GM18526 (cell line): ENCODE data around the gene TYMS.

Experiments used
- POLR2A ChIP-seq: IDR thresholded peaks from 3 replicates; pipeline ENCODE4 v1.6.1; 2011; ENCODE audit not compliant: insufficient read length; ENCODE audit errors: extremely low read depth

Gene TYMS

DNA sequence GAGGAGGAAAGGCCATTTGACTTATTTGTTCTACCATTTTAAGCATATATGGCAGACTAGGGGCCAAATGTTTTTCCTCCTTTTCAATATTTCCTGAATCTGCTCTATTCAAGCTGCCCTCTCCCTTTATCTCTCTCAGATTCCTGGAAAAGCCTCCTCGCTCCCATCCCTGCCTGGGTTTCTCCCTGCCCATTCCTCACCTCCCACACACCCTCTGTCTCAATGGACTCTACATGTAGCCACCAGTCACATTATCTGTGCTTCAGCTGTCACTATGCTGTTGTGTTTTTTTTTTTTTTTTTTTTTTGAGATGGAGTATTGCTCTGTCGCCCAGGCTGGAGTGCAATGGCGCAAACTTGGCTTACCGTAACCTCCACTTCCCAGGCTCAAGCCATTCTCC lies 22.9 kb downstream of the TYMS start:
- TF ChIP-seq POLR2A = no peak

DNA sequence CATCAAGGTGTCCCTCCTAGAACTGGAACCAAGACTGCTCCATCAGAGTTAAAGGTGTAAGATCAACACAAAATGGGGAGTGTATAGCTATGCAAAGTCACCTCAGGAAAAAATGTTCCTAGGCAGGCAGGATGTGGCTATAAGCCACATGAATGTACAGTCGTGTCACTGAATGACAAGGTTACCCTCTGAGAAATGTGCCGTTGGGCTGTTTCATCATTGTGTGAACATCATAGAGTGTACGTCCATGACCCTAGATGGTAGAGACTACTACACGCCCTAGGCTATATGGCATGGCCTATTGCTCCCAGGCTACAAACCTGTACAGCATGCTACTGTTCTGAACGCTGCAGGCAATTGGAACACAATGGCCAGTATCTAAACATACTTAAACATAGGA lies 24.5 kb downstream of the TYMS start:
- no peak for TF ChIP-seq POLR2A

DNA sequence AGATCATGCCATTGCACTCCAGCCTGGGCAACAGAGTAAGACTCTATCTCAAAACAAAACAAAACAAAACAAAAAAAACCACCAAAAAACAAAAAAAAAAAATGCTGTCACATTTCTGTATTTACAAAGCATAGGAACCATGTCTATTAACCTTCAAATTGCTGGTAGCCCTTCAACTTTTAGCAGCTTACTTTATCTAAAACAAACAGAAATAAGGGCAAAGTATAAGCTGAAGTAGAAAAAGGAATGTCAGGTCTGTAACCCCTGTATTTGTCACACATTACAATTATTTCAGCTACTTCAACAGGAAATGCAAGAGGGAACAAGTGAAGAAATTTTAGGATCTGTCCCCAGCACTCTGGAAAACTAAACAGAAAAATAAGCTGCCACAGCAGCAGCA lies 25.4 kb downstream of the TYMS start:
- TF ChIP-seq POLR2A = no peak

DNA sequence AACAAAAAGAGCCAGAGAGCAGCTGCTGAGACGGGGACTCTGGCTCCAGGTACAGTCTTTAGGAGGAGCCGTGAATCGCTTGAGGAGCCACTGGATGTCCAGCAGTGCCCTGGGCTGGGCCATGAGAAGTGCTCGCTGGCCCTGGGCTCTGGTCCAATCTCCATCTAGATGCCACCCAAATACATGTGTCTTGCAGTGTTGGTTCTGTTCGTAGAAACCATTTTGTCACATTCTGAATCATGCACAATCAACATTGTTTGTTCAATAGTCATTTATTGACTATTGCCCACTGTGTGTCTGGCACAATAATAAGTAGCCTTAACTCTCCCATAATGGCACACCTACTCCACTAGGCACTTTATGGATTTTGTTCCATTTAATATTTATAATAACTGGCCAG lies 26.1 kb downstream of the TYMS start:
- TF ChIP-seq POLR2A = no peak

DNA sequence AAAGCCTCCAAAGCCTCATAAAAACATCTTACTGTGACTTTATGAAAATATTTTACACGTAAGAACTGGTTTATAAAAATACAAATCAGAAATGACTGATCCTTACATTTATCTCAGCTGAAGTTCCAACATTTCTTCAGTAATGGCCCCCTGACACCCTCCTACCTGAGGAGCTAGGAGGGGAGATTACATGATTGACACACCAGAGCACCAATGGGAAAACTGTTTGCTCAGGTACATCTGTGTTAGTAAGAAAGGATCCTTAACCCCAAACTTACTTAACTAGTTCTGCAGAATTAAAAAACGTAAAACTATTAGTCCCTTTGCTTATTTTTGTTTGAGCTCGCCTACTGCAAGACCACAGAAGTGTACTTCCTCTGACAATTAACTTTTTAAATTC lies 28.0 kb downstream of the TYMS start:
- TF ChIP-seq POLR2A = no peak

DNA sequence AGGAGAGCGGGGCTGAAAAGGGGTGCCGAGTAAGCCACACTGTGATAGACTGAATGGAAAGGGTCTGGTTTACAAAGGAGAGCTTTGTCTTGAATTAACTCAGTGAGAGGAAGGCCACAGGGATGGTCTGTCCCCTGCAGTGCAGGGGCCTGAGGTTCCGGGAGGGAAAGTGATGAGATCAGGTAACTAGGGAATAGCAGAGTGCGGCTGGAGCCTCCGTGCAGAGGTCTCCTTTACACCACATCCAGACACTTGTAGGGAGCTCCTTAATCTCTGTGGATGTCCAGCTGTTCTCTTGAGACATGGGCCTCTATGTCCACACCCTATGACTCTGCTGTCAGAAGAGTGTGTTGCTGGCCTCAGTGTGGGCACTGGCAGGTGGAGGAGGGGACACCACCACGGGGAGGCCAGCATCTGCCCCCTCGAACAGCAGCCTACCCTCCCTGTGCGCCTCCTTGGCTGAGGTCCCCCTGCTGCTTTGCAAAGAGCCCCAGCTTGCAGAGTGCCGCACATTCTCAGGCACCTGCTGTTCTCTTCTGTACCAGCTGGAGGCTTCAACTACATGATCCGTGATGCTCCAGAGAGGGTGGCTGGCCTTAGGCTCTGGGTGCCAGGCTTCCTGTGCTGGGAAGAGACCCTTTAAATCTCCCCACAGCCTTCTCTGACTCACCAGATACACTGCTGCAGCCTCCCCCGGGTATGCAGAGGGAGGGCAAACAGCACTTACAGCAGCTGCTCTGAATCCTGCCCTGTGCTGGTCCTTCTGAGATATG lies 29.1 kb downstream of the TYMS start:
- no peak for TF ChIP-seq POLR2A

DNA sequence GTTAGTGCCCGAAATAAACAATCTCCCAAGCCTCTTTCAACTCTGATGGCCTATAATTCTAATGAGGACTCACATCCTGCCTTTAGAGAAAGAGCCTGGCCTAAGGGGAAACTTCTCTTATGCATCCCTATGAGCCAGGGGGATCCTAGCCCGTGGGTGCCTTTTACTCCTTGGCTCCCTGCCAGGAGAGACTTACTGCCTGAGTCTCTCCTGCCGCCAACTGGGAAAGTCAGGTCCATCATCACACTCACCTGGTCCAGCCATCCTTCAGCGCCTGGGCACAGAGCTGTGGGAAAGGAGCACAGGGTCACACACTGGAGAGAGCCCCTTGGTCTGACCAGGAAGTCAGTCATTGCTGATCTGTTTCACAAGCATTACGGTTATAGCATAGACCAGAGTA lies 30.9 kb downstream of the TYMS start:
- TF ChIP-seq POLR2A = no peak

DNA sequence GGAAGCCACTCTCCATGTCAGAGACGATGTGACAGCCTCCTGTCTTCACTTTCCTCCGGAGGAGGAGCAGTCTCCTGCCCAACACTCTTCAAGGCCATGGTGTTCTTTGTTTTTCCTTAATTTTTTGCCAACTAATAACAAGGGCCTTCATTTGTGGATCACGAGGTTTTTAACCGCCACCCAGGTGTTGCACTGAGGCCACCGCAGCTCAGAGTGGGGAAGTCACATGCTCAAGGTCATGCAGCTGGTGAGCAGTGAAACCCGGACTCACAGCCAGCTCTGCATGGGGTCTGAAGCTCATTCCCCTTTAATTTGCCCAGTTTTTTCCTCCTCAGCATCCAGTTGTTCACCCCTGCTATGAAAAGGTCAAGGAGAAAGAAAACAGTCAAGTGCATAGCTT lies 35.4 kb downstream of the TYMS start:
- TF ChIP-seq POLR2A = no peak

DNA sequence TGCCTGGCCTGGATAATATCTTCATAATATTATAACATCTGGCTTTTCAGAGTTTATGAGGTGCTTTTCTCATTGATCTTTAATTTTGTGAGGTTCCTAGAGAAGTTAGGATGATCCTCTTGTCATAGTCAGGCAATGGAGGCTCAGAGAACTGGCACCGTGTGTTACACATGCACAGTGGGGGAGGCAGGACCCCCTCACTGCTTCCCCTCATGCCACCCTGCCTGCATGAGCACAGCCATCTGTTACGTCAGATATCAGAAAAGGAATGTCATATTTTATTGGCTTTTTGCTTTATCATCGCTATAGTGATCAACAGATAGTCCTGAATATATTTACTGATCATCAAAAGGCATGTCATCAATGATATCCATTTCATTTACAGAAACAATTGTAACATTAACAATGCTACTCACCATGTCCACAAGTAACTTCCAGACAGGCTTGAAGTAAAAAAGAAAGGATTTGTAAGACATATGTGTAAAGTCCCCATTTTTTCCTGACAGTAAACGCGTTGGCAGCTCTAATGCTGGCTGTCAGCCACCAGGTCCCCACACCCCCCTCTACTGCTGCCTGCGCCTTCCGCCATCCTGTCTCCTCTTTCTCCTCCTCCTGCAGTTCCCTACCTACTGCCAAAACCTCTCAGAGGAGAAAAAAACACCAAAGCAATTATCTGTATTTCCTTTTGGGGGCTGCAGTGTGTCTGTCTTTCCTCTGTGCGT lies 36.2 kb downstream of the TYMS start:
- TF ChIP-seq POLR2A = no peak

DNA sequence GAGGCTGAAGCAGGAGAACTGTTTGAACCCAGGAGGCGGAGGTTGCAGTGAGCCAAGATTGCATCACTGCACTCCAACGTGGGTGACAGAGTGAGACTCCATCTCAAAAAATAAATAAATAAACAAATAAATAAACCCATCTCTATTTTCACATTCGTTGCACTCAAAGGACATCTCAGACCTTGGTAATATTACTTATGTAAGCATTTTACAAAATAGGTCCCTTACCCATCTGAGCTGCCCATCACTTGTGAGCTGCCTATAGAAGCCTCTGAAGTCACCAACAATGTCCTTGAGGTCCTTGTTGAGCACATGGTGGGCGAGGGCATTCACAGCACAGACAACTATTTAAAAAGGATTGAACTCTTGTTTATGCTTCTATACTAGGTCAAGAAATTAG lies 39.6 kb downstream of the TYMS start:
- no peak for TF ChIP-seq POLR2A

DNA sequence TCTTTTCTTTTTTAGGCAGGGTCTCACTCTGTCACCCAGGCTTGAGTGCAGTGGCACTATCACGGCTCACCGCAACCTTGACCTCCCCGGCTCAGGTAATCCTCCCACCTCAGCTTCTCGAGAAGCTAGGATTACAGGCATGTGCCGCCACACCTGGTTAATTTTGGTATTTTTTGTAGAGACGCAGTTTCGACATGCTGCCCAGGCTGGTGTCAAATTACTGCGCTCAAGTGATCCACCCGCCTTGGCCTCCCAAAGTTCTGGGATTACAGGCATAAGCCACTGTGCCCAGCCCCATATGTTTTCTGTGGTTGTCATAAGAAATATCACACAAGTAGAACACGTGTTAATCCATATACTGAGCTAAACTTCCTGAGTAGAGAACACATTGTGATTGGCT lies 40.3 kb downstream of the TYMS start:
- no peak for TF ChIP-seq POLR2A

DNA sequence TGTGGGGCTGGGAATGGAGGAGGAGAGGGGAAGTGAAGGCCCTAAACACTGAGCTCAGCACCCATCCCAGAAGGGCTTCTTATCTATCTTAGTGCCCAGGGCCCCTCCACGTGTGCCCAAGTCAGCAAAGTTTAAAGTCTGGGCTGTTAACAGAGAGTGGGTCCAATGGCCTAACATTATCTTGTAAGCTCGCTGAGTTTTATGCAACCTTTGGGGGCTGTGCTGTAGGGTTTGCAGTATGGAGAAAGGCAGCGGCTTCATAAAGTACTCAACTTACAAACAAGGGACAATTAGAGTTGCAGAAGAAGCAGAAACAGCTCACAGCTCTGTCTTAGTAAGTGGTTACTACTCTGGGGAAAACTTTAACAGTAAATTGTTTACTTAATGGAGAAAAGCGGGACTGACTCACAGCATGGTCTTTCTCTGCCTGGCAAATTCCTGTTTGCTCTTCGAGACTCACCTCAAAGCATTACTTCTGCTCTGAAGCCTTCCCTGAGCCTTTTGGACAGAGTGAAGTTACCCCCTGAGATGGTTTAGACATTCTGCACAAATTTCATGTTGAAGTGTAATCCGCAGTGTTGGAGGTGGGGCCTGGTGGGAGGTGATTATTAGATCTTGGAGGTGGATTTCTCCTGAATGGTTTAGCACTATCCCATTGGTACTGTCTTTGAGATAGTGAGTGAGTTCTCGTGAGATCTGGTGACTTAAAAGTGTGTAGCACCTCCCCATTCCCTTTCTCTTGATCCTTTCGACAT lies 45.9 kb downstream of the TYMS start:
- no peak for TF ChIP-seq POLR2A

DNA sequence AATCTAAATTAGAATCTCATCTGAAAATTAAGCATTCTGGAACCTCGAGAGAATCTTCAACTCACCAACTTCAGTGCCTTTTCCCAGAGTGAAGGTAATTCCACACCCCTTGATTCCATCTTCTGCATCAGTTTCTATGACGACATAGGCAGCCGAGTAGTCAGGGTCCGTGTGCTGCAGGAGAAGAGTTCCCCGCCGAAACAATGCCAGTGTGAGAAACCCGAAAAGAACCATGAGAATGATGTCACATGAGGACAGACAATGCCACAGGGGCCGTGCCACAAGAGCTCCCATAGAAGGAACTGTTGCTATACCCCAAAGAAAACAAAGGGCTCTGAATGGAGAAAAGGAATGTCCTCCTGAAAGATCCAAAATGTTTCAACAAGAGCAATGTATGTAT lies 49.0 kb downstream of the TYMS start:
- TF ChIP-seq POLR2A = no peak

DNA sequence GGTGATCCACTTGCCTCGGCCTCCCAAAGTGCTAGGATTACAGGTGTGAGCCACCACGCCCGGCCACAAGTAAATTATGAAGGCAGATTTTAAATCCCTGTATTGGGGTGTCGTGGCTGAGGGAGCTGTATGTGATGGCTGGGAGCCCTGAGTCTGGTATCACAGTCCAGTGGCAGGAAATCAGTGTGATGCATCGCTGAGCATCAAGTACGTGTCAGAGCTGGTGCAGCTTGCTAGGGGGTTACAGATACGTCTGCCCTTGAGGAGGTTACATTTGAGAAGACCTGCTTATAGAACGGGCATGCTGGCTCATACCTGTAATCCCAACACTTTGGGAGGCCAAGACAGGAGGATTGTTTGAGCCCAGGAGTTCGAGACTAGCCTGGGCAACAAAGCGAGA lies 50.6 kb downstream of the TYMS start:
- TF ChIP-seq POLR2A = no peak

DNA sequence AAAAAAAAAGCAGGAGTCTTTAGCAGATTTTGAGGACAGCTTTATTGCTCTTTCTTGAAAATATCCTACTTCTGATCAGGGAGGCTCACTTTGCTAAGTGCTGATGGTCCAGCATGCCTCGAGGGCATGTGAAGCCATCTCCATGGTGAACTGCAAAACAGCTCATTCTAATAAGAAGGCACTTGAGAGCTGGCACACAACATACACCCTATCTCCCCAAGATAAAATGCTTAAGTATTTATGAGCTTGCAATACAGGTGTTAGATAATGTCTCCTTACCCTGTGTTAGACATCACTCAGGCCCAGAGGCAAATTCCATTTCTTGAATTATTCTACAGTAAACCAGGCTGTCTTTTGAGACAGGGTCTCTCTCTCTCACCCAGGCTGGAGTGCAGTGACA lies 52.3 kb downstream of the TYMS start:
- no peak for TF ChIP-seq POLR2A

DNA sequence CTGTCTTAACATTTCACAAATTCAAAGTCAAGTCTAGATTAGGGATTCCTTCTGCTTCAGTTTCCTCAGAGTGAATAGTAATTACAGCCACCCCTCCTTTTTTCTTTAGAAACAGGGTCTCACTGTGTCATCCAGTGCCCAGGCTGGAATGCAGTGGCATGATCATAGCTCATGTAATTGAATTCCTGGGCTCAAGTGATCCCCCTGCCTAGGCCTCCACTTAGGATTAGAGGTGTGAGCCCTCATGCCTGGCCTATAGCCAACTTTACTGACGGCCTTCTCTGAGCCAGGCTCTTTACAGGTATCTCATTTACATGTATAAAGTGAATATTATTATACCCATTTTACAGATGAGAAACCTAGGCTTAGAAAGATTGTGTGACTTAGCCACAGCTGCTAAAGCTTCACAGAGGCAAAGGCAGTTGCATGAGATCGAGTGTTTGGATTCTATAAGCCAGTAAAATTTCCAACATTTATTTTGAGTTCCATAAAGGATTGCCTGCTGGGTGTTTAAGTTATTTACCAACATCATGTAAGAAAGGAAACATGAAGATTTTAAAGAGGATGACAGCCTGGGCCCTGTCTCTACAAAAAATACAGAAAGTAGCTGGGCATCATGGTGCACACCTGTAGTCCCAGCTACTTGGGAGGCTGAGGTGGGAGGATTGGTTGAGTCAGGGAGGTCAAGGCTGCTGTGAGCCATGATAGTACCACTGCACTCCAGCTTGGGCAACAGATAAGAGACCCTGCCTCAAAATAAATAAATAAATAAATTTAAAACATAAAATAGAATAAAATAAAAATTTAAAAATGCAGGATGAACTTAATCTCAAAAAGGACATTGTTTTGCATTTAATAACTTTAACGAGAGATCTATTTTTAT lies 53.2 kb downstream of the TYMS start:
- TF ChIP-seq POLR2A = no peak

DNA sequence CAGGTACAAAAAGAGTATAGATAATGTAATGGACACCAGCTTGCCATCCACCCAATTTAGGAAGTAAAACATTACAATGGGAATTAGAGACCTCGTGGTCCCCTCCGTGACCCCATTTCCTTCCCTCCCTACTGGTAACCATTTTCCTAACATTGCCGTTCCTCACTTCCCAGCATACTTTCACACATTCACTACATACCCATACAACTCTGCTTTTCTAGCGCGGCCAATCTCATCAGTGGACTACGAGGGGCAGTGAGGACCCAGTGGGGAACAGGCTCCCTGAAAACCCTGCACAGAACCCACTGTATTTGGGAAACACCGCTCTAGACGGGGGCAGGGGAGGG lies 53.8 kb downstream of the TYMS start:
- TF ChIP-seq POLR2A = no peak
